GM18907 (cell line): Measurements from ENCODE around the gene IQSEC1.
A peak's percentile ranks its signal among the peaks of the same experiment; 100 is the strongest.

Experiments used
- ATAC-seq: cut with Tn5 transposase; IDR thresholded peaks from one replicate; pipeline ENCODE4 v1.9.1; 2021; ENCODE audit warnings: mild to moderate bottlenecking, moderate library complexity; ENCODE audit not compliant: unreplicated experiment

The IQSEC1 gene

DNA sequence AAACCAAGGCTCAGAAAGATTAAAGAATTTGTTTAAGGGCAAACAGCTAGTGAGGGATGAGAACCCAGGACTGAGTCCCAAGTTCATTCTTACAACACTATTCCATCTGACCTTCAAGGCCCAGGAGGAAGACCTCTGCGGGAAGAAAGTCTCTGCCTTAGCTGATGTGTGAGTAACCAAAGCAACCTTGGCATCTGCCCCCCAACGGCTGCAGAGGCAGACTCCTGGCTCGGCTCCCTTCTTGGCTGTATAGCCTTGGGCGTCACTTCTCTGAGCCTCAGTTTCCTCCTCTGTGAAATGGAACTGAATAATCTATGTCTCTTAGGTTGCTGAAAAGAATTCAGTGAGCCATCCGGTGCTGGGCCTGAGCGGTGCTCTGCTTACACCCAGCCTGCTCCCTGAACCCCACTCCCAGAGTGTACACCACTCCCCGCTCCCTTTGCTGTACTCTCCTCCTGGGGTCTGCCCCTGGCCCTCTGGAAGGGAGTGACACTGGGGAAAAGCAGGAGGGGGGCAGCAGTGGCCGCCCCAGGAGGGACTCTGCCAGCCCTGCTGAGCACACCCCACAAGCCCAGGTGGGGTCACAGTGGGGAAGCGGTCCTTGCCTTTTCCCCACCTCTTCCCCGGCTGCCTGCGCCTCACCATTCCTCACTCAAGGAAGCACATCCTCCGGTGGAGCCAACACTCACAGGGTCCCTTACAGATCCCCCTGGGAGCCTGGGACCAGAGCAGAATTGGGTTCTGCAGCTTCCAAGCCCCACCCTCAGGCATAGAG lies 97.3 kb downstream of the IQSEC1 start:
- no peak for ATAC-seq

DNA sequence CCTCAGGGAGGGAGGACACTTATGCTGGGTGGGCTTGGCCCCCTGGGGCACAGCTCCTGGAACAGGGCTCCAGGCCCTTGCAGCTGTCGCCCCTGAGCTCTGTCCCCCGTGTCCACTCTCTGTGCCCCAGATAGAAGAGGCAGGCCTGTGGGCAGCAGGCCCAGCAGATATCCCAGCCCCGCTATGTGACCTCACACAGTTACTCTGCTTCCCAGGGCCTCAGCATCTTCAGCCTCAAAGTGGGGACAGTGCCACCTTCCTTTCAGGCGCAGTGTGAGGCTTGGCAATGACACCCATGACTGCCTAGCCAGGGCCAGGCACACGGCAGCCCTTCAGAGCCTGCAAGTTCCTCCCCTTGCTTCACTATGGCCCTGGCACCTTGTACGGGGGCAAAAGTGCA lies 98.4 kb downstream of the IQSEC1 start:
- ATAC-seq, result no peak

DNA sequence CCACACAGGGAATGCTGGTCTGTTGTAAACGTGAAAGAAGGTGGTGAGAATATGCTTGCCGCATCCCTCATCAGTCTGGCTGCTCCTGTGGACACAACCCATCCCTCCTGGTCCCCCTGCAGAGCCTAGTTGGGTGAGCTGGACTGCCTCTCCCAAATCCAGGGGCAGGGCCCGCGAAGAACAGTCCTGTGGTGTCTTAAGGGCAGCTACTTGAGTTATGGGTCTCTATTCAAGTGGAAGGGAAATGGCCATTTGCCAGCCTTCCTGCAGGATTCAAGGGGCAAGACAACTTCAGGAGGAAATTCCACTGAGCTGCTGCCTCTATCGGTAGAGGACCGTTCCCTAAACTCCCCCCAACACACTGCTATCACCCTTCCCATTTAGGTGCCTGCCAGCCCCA lies 98.9 kb downstream of the IQSEC1 start:
- no peak for ATAC-seq

DNA sequence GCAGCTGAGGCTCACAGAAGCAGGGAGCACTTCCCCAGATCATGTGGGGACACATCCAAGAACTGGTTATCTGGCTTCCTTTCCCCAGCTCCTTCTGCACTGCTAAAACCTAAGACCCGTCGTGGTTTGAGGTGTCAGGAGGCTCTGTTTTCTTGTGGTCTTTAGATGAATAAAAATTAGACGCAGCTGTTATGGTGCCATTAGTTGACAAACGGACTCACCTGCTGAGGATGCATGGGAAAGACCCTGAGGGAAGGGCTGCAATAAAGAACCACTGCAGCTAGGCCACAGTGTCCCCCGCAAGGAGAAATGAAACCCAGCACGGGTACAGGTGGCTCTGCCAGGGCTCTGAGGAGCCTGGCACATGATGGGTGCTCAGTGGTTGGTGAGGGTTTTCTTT lies 99.4 kb downstream of the IQSEC1 start:
- ATAC-seq, result peak; percentile 54

DNA sequence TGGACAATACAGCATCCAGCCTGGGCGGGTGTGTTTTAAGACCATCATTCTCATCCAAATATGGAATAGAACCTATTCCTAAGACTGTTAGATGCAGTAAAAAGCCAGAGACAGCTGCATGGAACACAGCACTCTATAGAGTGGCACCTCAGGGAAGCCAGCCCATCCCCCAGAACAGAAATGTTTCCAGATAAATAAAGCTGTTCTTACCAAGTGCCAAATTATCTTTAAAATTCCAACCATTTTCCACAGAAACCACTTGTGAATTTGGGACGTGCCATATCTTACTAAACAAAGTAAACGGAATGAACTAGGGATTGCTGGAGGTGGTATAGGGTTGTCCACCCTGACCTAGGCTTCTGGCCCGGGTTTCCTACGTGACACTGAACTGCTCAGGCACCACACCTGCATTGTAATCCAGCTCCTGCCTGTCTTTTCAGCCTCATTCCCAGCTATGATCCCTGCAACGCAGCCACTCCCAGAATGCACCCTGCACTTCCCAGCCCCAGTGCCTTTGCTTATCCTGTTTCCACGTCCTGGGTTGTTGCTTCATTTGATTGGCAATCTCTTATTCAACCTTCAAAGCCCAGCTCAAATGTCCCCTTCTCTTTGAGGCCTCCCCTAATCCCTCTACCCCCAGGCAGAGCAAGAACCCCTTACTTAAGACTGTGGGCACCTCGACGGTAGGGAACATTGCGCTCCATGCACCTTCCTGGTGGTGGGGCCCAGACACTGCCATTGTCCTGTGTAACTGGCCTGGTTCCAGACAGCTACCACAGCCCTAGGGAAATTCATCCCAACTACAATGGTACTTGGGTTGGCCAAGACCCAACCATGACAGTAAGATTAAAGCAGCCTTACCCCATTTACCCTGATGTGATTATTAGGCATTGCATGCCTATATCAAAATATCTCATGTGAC lies 100.2 kb downstream of the IQSEC1 start:
- no peak for ATAC-seq

DNA sequence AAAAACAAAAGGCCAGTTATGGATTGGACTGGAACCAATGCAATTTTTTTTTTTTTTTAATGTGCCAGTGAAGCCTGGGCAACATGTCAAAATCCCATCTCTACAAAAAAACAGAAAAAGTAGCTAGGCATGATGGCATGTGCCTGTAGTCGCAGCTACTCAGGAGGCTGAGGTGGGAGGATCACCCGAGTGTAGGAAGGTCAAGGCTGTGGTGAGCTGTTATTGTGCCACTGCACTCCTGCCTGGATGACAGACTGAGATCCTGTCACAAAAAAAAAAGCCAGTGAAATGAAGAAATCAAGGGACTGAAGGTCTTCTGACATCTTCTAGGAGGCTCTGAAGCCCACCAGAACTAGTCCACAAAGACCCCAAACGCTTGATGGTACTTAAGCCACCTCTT lies 101.2 kb downstream of the IQSEC1 start:
- no peak for ATAC-seq

DNA sequence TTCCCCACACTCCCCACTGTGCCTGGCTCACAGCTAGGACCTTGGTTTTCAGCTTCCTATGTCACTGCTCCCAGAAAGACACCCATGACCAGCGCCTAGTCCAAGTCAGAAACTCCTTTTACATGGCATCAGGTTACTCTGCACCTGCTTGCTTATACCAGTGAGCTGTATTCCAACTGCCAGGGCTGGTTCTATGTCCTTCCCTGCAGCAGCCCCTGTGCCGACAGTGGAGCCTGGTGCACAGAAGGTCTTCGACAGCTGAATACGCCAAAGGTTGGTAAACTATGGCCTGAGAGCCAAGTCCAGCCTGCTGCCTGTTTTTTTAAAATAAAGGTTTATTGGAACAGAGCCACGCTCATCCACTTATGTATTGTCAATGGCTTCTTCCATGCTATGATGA lies 102.5 kb downstream of the IQSEC1 start:
- no peak for ATAC-seq

DNA sequence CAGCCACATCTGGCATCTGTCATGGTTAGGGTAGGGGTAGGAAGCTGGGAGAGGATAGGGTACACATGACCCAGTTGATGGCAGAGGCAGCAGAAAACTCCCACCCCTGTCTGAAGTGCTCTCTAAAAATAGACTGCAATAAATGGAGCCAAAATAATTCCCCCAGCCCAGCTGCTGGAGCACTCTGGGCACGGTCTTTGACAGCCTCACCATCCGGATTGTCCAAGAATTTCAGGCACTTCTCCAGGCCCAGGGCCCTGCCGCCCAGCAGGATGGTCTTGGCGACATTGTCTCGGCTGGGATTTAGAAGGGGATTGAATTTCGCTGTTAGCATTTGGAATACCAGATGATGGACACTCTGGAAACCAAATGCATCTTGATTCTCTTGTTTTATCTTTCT lies 103.7 kb downstream of the IQSEC1 start:
- ATAC-seq, result no peak

DNA sequence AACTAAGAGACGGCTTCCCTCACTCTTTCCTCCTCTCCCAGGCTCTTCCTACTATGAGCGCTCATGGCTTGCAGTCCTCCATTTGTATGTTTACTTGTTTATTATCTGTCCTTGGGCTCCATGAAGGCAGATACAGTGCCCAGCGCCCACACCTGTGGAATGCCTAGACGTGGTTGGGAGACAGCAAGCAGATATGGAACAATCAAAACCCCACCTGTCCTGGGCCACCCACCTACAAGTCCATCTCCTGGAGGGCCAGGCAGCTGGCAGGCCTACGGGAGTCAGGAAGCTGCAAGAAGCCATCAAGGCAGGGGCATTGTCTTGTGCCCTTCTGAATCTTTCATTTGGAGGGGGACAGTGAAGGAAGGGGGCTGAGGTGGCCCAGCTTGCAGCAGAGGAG lies 104.7 kb downstream of the IQSEC1 start:
- ATAC-seq, result no peak

DNA sequence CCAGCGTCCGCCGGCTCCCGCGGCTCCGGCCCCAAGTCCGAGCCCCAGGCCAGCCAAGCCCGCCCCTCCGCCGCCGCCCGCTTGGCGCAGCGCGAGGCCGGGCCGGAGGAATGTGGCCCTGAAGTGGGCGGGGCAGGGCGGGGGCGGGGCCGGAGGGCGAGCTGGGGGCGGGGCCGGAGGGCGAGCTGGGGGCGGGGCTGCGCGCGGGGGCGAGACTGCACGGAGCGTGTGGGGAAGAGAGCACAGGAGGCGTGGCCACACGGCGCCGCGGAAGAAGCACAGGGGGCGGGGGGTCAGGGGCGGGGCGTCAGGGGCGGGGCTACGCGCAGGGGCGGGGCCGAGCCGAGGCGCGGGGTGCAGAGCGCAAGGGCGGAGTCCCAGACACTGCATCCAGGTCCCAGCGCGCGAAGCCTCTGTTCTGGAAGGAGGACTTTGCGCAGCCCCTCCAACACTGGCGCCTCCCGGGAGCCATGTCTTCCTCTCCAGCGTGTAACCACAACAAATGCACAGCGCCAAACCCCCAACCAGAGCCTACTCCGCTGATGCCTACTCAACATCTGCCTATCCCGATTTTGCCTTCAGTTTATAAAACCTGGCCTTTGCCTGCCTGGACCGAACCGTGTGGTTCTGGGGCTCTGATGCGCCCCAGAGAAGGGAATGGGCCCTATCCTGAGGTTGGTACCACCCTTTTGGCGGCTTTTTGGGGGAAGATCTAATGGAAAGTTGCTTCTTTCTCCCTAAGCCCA lies 105.5 kb downstream of the IQSEC1 start:
- peak; percentile 70 for ATAC-seq

DNA sequence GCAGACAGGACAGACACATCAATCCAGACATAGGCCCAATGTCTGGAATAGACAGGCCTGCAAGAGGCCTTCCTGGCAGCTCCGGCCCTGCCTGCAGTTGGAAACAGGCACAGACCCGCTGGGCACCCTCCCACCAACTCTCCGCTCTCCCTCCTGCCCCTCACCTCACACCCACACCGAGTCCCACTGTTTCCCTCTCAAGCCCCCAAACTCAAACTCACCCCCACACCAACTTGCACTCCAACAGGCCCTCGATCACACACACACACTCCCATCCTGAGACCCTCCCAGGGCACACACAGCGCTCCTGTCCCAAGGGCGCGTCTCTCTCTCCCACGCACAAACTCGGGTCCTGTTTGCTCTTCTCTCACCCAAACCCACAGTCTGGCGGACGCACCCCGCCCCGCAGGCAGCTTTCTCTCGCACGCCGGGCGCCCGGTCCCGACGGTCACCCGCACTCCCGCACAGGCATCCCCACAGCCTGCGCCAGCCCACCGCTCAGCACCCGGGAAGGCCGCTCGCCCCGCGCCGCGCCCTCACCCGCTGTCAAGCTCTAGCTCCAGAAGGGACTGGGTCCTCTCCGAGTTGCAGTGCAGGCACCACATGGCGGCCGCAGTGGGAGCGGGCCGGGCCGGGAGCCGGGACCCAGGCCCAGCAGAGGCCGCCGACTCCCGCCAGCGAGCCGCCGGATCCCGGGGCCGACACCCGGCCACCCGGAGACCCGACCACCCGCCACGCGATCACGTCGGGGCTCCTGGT lies 106.2 kb downstream of the IQSEC1 start:
- ATAC-seq, result peak; percentile 29

DNA sequence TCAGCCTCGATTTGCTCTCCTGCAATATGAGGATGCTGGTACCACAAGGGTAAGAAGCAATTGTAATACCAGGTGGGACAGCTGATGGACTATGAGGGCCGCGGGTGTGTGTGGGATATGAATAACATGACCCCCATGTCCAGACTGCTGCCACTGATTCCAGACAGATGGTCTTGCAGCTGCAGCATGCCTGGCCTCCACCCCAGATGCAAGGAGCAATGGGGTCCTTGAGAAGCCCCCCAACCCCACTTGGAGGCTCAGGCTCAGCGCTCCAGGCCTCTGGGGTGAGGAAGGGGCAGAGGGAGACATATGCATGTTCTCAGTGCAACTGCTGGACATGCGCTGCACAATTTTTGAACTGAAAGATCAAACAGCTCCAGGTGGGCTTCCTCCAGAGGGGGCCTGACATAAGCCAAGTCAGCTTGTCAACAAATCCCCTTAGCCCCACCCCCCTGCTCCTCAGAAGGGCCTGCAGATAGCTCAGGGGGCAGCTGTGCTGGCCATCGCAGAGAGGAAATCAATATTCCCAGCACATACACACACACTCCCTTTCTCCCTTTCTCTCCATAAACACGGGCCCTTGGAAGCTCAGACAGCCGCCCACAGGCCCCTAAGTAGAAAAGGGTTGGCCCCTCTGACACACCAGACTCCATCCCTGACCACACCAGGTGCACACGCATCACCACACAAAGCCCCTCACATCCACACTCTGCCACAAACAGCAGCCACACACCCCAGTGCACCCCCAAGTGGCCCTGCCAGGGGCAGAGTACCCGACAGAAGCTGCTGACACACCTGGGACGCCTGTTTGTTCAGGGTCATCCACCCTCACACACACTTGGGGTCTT lies 107.0 kb downstream of the IQSEC1 start:
- ATAC-seq, result no peak

DNA sequence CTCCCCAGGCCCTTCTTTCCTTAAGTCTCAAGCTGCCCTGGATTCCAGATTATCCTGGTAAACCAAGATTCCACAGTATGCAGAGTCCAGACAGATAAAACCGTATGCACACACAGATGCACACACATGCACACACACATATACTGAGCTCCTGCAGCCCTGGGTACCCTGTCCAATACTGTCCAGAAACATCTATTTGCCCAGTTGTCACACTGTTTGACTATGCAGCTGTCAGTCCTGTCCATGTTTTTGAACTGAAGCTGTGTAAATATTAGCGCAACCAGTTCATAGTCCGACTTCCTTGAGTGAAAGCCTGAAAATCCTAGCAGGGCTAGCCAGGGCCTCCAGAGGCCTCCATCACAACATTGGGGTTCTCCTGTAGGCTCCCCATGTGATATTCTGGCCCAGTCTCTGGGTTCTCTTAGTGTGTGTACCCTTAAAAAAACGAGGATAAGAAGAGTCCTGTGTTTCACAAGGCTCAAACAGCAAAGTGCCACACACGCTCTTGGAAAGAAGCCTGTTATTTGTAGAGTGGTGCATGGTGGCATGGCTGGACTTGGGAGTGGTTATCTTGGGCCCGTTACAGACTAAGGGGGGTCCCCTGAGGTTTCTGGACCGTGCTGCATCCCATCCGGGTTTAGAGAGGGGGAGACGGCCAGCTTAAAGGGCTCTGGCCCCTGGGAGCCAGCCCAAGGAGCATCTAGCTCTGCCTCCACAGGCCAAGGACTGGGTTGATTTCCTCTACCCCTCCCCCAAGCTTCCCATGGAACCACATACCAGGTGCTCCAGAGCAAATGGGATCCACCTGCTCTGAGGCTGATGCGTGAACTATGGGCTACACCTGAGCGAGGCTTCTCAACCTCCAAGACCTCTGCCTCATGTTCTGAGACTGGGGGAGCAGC lies 108.3 kb downstream of the IQSEC1 start:
- ATAC-seq, result no peak

DNA sequence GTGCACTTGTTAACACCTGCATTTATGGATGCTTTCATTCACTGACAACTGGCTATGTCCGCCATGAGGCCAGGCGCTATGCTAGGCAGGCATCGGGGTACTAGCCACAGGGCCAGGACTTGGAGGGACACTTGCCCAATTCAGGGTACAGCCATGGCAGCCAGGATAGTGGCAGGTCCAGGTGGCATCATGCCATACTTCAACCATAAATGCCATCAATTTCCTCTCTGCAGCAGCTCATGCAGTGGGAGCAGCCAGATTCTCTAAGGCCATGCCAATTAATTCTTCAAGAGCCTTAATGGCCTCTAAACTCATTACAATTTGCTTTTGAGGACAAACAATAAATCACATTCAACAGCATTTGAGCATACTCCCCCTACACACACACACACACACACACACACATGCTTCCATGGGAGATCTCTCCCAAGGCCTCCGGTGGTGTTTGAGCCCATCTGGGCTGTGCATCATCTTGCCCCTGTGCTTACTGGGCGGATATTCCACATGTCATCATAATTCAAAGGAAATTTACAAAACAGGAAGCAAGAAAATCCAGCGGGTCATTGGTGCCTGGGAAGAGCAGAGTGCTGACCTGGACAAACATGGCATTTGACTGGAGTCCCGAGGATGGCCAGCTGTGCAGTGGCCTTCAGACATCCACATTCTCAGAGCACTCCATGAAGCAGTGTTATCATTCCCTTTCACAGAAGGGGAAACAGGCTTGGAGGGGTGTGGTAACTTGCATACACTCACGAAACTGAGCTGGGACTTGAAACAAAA lies 109.1 kb downstream of the IQSEC1 start:
- ATAC-seq, result no peak

DNA sequence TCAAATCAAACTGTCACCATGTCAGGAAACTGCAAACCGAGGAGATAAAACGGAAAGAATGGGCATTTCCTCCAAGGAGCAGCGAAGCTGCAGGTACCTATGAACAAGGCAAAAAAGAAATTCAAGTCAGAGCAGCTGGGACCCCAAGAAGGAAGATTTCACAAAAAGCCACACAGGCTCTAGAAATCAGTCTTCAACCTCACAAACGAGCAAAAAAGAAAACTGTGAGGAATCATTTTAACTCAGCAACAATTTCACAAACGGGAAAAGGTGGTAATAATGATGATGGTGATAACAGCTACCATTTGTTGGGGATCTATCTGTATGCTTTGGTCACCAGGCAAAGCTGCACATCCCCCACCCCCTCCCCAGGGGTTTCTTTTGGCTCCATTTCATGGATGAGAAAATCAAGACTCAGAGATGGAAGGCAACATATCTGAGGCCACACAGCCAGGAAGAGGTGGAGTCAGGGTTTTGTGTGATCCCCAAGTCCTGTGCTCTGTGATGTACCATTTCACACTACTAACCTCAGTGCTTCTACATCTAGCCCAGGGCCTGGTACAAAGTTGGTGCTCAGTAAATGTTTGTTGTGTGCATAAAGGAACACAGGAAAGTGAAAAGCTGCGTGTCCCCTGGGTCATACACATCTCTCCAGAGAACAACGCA lies 109.9 kb downstream of the IQSEC1 start:
- no peak for ATAC-seq

DNA sequence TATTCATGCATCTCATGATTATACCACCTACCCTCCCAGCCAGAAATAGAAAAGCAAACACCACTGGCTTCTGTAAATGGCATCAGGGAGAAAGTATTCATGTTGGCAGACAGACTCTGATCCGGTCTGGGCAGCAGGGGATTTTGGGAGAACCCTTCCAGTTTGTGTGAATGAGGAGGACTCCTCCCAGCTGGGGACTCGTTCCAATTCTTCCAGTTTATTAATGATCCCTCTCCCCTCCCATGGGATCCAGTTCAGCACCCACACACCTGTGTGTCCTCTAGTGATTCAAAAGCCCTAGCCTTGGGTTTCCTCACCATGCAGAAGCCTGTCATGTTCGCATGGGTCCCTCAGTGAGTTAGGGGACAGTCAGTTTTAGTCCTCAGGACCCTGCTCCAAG lies 110.9 kb downstream of the IQSEC1 start:
- ATAC-seq, result no peak

DNA sequence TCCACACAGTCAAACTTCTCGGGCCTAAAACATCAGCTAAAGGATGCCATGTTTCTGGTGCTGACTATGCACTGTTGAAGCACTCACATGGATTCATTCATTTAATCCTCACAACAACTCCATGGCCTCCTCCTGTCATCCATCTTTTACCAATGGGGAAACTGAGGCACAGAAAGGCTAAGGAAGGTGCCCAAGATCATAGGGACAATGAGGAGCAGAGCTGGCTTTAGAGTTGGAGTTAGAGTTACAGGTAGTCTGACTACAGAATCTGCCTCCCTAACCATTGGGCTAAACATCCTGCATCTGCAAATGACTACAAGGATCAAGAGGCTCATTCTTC lies 111.6 kb downstream of the IQSEC1 start:
- ATAC-seq, result no peak
